ENCODE results near the gene SRD5A1.

Gene SRD5A1

GRCh38 chr5:6714226-6715041, 81.2 kb downstream of the SRD5A1 start:
- no peak for DNase-seq

DNA sequence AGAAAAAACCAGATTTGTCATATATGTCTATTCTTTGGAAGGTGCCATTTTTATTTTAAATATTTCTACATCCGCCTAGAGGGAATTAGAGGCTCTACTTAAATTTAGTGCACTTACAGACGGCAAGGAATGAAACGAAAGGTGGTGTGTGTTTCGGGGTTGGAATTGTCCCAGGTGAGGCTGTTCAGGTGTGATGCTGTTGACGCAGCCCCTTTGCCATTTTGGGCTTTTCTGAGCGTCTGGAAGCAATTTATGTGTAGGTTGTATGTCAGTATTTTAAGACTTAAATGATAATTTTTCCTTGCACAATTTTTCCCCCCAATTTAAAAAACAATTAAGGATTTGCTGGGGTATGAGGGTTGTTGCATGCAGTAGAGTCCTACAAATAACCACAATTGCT, 82.0 kb downstream of the SRD5A1 start:
- no peak for DNase-seq

- no peak for DNase-seq
Observed at GRCh38 chr5:6715758-6716628, 82.8 kb downstream of the SRD5A1 start.

GRCh38 chr5:6716629-6717149, 83.4 kb downstream of the SRD5A1 start:
- no peak for DNase-seq

- DNase-seq: no peak
Observed at GRCh38 chr5:6717247-6717646, 84.0 kb downstream of the SRD5A1 start.

GRCh38 chr5:6717687-6718086, 84.4 kb downstream of the SRD5A1 start:
- DNase-seq: no peak

GRCh38 chr5:6718161-6718681, 85.0 kb downstream of the SRD5A1 start:
- no peak for DNase-seq

DNA sequence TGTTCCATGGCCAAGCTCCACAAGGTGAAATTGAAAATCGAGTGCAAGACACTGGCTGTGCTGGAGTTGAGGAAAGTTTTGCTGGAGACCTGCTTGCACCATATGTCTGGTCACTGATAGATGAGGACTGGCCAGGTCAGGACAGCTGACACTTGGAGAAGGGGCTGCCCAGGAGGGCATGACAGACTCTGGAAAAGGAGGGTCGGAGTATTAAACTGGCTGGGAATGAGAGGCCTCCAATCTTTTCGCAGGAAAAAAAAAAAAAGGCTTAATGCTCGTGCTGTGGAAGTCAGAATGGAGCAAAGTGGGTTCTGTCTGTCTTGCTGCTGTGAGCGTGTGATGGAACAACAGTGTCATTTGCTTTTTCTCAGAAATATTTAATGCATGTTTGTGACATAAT, 85.5 kb downstream of the SRD5A1 start:
- no peak for DNase-seq

DNA sequence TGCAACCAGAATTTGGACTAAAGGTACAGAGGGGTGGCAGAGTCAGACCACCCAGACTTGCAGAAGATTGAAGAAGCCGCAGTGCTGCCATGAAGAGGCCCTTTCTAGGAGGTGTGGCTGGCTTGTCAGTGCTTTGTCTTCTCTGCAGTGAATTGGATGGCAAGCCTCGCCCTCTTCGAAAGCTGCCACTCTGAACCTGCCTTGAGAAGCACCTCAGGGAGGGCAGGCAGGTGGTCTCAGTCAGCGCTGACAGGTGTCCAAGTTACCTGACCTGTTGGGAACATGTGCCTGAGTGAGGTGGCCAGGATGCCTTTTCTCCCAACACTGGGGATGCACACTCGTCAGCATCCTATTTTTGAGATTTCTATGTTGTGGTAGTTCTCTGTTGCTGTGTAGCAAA, 86.2 kb downstream of the SRD5A1 start:
- no peak for DNase-seq

- DNase-seq: no peak
Observed at GRCh38 chr5:6719896-6720560, 86.8 kb downstream of the SRD5A1 start.

DNA sequence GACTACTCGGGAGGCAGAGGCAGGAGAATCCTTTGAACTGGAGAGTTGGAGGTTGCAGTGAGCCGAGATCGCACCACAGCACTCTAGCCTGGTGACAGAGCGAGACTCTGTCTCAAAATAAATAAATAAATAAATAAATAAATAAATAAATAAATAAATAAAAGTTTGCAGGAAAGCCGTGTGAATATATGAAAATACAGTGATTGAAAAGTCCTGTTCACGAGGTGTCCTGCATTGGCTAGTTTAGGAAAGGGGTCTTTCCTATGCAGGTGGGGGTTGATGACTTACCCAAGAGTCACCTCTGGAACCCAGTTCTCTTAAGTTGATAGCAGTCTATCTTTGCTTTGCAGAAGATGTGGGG, 87.3 kb downstream of the SRD5A1 start:
- DNase-seq: no peak

GRCh38 chr5:6721442-6721841, 88.2 kb downstream of the SRD5A1 start:
- DNase-seq: no peak

GRCh38 chr5:6722015-6722414, 88.8 kb downstream of the SRD5A1 start:
- no peak for DNase-seq

GRCh38 chr5:6723122-6723815, 90.0 kb downstream of the SRD5A1 start:
- DNase-seq: no peak

DNA sequence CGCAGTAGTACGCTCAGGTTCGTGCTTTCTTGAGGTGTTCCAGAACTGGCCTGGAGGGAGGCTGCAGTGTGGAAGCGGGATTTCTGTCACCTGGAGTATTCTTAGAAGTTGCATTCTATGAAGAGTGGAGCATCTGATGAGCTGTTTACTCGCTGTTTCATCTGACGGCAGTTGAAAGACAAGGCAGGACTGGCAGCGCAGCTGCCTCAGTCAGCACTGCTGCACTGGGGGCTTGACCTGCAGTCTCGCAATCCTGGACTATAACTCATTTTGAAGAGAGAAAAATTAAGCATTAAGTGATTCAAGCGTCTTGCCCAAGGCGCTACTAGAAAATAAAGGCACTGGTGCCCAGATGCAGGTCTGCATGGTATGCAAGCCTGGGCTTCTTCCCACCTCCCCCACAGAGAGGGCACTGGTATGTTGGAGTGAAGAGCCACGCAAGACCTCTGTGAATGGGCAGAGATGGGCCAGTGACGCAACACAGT, 90.6 kb downstream of the SRD5A1 start:
- no peak for DNase-seq

All from NCI-H345 (cell line).